K562 (cell line): ENCODE data around the gene CHM. TPM values are rescaled to one million over a fixed set of nuclear protein-coding genes. Genes with fewer than 3 reads are reported as not detected.

ENCODE experiments used
- ATAC-seq: fragments of 200-7000 bp; cut with Tn5 transposase; 3 replicates; pipeline ENCODE4 v1.9.1; 2020; ENCODE audit warnings: moderate library complexity
- BruUV-seq: library from RNA; stranded (reverse); fragments of 400-500 nt; replicated peaks from 2 replicates; lab custom pipeline; 2021; lab: Mats Ljungman, UMichigan
- CTCF ChIA-PET: fragments of 300-600 bp; formaldehyde crosslinking; extraction: SDS; loops from one replicate; lab custom pipeline; 2021; ENCODE audit warnings: low intra/inter-chr PET ratio; lab: Yijun Ruan, JAX
- POLR2A ChIA-PET: fragments of 300-600, 350-650 bp; sonication (Branson Sonifier 250); formaldehyde crosslinking; extraction: SDS; loops from one replicate; lab custom pipeline; 2021; ENCODE audit warnings: antibody characterized with exemption, inconsistent platforms; lab: Yijun Ruan, JAX
- DNase-seq, 4 experiments: peaks; one replicate each; pipeline versions ENCODE4 v3.0.0 to v3.0.0-alpha.2; 2011 to 2018; ENCODE audit warnings: low spot score in 3 of 4, mixed read lengths in 3 of 4; ENCODE audit errors: extremely low read depth in 1 of 4
- FAIRE-seq: peaks from 2 replicates; lab custom pipeline; 2011; peaks lifted over from hg19 to GRCh38; lab: Jason Lieb, UNC
- H2AFZ ChIP-seq: 2 replicates; pipeline ENCODE4 v1.6.0; 2011; ENCODE audit warnings: low read depth, low read length, control low read depth, inconsistent platforms
- H3K27ac ChIP-seq: fragments of 200-600 bp; 3 replicates; pipeline ENCODE4 v1.8.0; 2011; ENCODE audit warnings: low read depth, mild to moderate bottlenecking, control low read depth, inconsistent platforms, low read length, moderate library complexity, mixed read lengths; ENCODE audit errors: extremely low read depth
- H3K27me3 ChIP-seq, 2 experiments: fragments of 300-600 bp in 1 of 2; 2 replicates in 1 of 2; 3 replicates in 1 of 2; pipeline versions ENCODE4 v1.6.0 to v1.8.0; 2011; ENCODE audit warnings: inconsistent platforms in 2 of 2, low read length in 2 of 2, mild to moderate bottlenecking in 1 of 2, mixed read lengths in 1 of 2, moderate library complexity in 1 of 2; ENCODE audit not compliant: control insufficient read depth in 2 of 2, insufficient read depth in 2 of 2
- H3K36me3 ChIP-seq: fragments of 300-600 bp; 3 replicates; pipeline ENCODE4 v1.8.0; 2011; ENCODE audit warnings: mild to moderate bottlenecking, low read length, inconsistent platforms; ENCODE audit not compliant: control insufficient read depth, insufficient read depth
- H3K4me1 ChIP-seq, 2 experiments: fragments of 200-600 bp in 1 of 2; replicated peaks in 1 of 2; 2 replicates in 1 of 2; 3 replicates in 1 of 2; pipeline versions ENCODE4 v1.5.1 to v1.8.0; 2011; ENCODE audit warnings: inconsistent platforms in 2 of 2, low read length in 2 of 2, mild to moderate bottlenecking in 1 of 2, mixed read lengths in 1 of 2, moderate library complexity in 1 of 2; ENCODE audit not compliant: control insufficient read depth in 2 of 2, insufficient read depth in 2 of 2
- H3K4me2 ChIP-seq: 2 replicates; pipeline ENCODE4 v1.6.1; 2011; ENCODE audit warnings: low read length, control low read depth, inconsistent platforms, mixed read lengths; ENCODE audit not compliant: insufficient read depth
- H3K4me3 ChIP-seq: fragments of 200-600 bp; sonication (generic), shearing (Covaris generic); 2 replicates; pipeline ENCODE4 v1.5.1; 2016; ENCODE audit warnings: control low read depth, inconsistent platforms
- H3K79me2 ChIP-seq: fragments of 200-600 bp; 3 replicates; pipeline ENCODE4 v1.8.0; 2011; ENCODE audit warnings: low read length, inconsistent platforms; ENCODE audit not compliant: control insufficient read depth, insufficient read depth
- H3K9ac ChIP-seq, 2 experiments: 2 replicates each; pipeline versions ENCODE4 v1.6.0 to v1.6.1; 2011; ENCODE audit warnings: low read depth in 2 of 2, low read length in 2 of 2, control low read depth in 1 of 2, inconsistent platforms in 1 of 2, mild to moderate bottlenecking in 1 of 2, mixed read lengths in 1 of 2; ENCODE audit not compliant: insufficient read depth in 1 of 2
- H3K9me1 ChIP-seq: one replicate; pipeline ENCODE4 v1.6.0; 2011; ENCODE audit warnings: inconsistent platforms, mild to moderate bottlenecking, low read length, moderate library complexity; ENCODE audit not compliant: control insufficient read depth, insufficient read depth
- H3K9me3 ChIP-seq: replicated peaks from 2 replicates; pipeline ENCODE4 v1.5.1; 2011; ENCODE audit warnings: low read depth, low read length, inconsistent platforms; ENCODE audit not compliant: control insufficient read depth, insufficient read depth
- H4K20me1 ChIP-seq: replicated peaks from 2 replicates; pipeline ENCODE4 v1.6.1; 2011; ENCODE audit warnings: low read length, inconsistent platforms, mixed read lengths; ENCODE audit not compliant: control insufficient read depth, insufficient read depth
- FOSL1 ChIP-seq: fragments of 200-800 bp; sonication (Bioruptor generic); conservative IDR thresholded peaks from 2 replicates; pipeline ENCODE4 v1.6.1; 2016; ENCODE audit warnings: missing genetic modification characterization, missing compliant biosample characterization
- JUND ChIP-seq, 2 experiments: IDR thresholded peaks; 2 replicates in 1 of 2; 3 replicates in 1 of 2; pipeline ENCODE4 v1.6.1; 2011; ENCODE audit warnings: borderline replicate concordance in 2 of 2, low read depth in 2 of 2, low read length in 2 of 2, improper control_type of control experiment in 1 of 2, missing biosample characterization in 1 of 2, missing genetic modification characterization in 1 of 2, missing genetic modification reagents in 1 of 2
- MEIS2 ChIP-seq: fragments of 450-650 bp; IDR thresholded peaks from 2 replicates; pipeline ENCODE4 v1.6.1; 2014; ENCODE audit warnings: mild to moderate bottlenecking; ENCODE audit not compliant: partially characterized antibody
- SMARCA4 ChIP-seq: fragments of 450-650 bp; IDR thresholded peaks from 2 replicates; pipeline ENCODE4 v1.6.1; 2016
- ZFX ChIP-seq: sonication (generic); formaldehyde crosslinking; IDR thresholded peaks from 2 replicates; pipeline ENCODE4 v1.8.0; 2022; ENCODE audit warnings: mild to moderate bottlenecking, missing genetic modification reagents, moderate library complexity
- ZNF311 ChIP-seq: fragments of 250-450 bp; sonication (Bioruptor Pico); IDR thresholded peaks from 2 replicates; pipeline ENCODE4 v1.4.0; 2020; ENCODE audit warnings: mild to moderate bottlenecking, moderate library complexity
- WGBS: fragments of 100-300 bp; shearing (Covaris generic); methylation state at CpG from one replicate; pipeline ENCODE4 v1.1.6; 2016; ENCODE audit warnings: low coverage, mixed read lengths; ENCODE audit not compliant: insufficient coverage; ENCODE audit errors: missing lambda C conversion rate; 5-methylcytosine and 5-hydroxymethylcytosine counted together
- in situ Hi-C: fragments of 300-500 bp; cut with MboI; formaldehyde crosslinking; loops from 4 replicates; pipeline ENCODE4 v1.15.0; 2018; ENCODE audit warnings: inconsistent platforms, mixed read lengths
- intact Hi-C: fragments of 100-400 bp; cut with micrococcal nuclease; formaldehyde crosslinking; loops from 2 replicates; pipeline ENCODE4 v1.14.2; 2022
- polyA plus RNA-seq, 8 experiments: library from polyadenylated mRNA; depleted of rRNA in 4 of 8; stranded (reverse) in 5 of 8; unstranded in 3 of 8; fragments of >200 nt; fragmentation: Nextera tagmentation in 2 of 8; fragmentation: Illumina TruSeq in 1 of 8; extraction: Ambion mirVana in 2 of 8; extraction: Trizol in 1 of 8; gene quantifications; 2 replicates each; pipeline versions ENCODE4 v1.2.1 to v1.2.3, GENCODE V29; 2011 to 2014; ENCODE audit warnings: inconsistent platforms in 1 of 8, missing spikeins in 1 of 8
- total RNA-seq, 7 experiments: library from RNA; depleted of rRNA in 6 of 7; stranded (reverse); fragments of >200 nt in 6 of 7; fragmentation: Illumina TruSeq in 2 of 7; extraction: Trizol in 2 of 7; gene quantifications; 2 replicates each; pipeline versions ENCODE4 v1.2.1 to v1.2.3, GENCODE V29; 2011 to 2021; ENCODE audit warnings: low replicate concordance in 1 of 7
- TF ChIP-seq, protein P1 (sequence below): fragments of 450-650 bp; IDR thresholded peaks from 2 replicates; pipeline ENCODE4 v1.6.1; 2014; ENCODE audit warnings: low read depth, mild to moderate bottlenecking, moderate library complexity, borderline replicate concordance
- TF ChIP-seq, protein P2 (sequence below): sonication (generic); formaldehyde crosslinking; IDR thresholded peaks from 2 replicates; pipeline ENCODE4 v1.8.1; 2023; ENCODE audit warnings: mild to moderate bottlenecking, missing genetic modification reagents
- TF ChIP-seq, protein P3 (sequence below): fragments of 450-650 bp; IDR thresholded peaks from 2 replicates; pipeline ENCODE4 v1.6.1; 2018; ENCODE audit warnings: mild to moderate bottlenecking, low read depth; ENCODE audit not compliant: partially characterized antibody
- TF ChIP-seq, protein P4 (sequence below), 2 experiments: fragments of 450-650 bp in 1 of 2; sonication (generic) in 1 of 2; formaldehyde crosslinking in 1 of 2; IDR thresholded peaks in 1 of 2; conservative IDR thresholded peaks in 1 of 2; 2 replicates each; pipeline versions ENCODE4 v1.6.1 to v1.8.1; 2016 to 2023; ENCODE audit warnings: mild to moderate bottlenecking in 2 of 2, moderate library complexity in 2 of 2, inconsistent platforms in 1 of 2, missing genetic modification reagents in 1 of 2

The CHM gene
- total and polyA plus RNA-seq, 9 of the 15 experiments (the other 6 are each of a cell fraction or from before 2014, with no cell fraction given): 2.2 to 9.0 (median 4.6) TPM

DNA sequence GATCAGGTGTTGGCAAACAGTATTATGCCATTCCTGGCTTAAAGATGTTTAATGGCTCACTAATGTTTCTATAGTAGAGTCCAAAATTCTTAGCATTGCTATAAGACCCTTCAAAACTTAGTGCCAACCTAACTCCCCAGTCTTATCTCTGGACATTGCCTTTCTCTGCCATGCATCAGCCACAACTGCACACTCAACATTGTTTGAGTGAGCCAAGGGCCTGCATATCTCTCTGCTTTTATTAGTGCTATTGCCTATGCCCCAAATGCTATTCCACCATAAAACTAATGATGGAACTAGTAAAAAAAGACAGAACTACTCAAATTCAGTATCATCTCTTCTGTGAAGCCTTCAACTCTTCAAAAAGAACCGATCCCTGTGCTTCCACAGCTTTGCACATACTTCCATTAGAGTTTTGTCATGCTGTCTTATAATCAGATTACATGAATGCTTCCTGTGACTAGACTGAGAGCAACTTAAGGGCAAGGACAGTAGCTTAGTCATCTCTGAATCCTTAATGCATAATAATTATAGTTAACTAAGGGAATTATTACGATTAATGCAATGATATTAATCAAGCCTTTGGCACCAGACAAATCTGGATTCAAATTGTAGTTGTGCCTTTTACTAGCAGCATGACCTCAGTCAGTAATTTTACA, 53.7 kb downstream of the CHM start (continued):
- TF ChIP-seq, protein P1, sequence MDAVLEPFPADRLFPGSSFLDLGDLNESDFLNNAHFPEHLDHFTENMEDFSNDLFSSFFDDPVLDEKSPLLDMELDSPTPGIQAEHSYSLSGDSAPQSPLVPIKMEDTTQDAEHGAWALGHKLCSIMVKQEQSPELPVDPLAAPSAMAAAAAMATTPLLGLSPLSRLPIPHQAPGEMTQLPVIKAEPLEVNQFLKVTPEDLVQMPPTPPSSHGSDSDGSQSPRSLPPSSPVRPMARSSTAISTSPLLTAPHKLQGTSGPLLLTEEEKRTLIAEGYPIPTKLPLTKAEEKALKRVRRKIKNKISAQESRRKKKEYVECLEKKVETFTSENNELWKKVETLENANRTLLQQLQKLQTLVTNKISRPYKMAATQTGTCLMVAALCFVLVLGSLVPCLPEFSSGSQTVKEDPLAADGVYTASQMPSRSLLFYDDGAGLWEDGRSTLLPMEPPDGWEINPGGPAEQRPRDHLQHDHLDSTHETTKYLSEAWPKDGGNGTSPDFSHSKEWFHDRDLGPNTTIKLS: no peak
- TF ChIP-seq ZFX (CRISPR knock-in tag): no peak
- TF ChIP-seq ZNF311 (CRISPR knock-in tag): no peak
- no peak for TF ChIP-seq SMARCA4
- TF ChIP-seq, protein P2, sequence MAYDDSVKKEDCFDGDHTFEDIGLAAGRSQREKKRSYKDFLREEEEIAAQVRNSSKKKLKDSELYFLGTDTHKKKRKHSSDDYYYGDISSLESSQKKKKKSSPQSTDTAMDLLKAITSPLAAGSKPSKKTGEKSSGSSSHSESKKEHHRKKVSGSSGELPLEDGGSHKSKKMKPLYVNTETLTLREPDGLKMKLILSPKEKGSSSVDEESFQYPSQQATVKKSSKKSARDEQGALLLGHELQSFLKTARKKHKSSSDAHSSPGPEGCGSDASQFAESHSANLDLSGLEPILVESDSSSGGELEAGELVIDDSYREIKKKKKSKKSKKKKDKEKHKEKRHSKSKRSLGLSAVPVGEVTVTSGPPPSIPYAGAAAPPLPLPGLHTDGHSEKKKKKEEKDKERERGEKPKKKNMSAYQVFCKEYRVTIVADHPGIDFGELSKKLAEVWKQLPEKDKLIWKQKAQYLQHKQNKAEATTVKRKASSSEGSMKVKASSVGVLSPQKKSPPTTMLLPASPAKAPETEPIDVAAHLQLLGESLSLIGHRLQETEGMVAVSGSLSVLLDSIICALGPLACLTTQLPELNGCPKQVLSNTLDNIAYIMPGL: no peak

DNA sequence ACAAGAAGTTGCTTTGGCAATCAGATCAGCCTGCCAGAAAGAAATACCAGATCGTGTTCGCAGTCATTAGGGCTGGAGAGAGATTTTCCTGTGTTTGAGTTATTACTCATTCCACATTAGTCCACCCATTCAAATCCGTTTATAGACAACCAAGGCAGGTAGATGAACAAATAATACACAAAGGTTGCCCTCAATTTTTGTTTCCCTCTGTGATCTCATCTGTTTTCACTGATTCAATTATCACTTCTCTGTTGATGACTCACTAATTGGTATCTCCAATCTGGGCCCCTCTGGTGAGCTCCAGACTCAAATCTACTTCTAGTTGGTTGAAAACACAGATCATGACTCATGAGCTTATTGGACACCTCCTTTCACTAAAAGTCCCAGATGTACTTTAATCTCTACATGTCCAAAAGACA, 54.5 kb downstream of the CHM start:
- peak in 1 of 4 experiments; percentile 16 for DNase-seq
- WGBS: 10% methylated on average over 3 of the region's 3 CpGs
- Histone ChIP-seq H3K36me3 (no peaks in the 10 kb centered on the region), H3K9me3 (no peaks in the 10 kb centered on the region), H3K9ac (no peak overlapping the region), H3K27me3 (no peaks in the 10 kb centered on the region), H2AFZ (no peak overlapping the region), H3K4me2 (no peak overlapping the region), H3K9me1 (no peaks in the 10 kb centered on the region), H4K20me1 (no peaks in the 10 kb centered on the region), H3K27ac (no peak overlapping the region), H3K79me2 (no peaks in the 10 kb centered on the region), H3K4me3 (no peak overlapping the region), H3K4me1 (no peaks in the 10 kb centered on the region; a peak in 1 of 5 replicates)
- ChIA-PET CTCF (no interaction called here), POLR2A (no interaction called here)
- no peak for ATAC-seq
- no peak for FAIRE-seq
- peak; percentile 34 for TF ChIP-seq MEIS2
- peak; percentile 49; the same call in 1 of the 2 replicates for TF ChIP-seq JUND (IDR thresholded peaks at IDR 0.05; ENCODE audit: borderline replicate concordance, low read depth, low read length)
- TF ChIP-seq JUND (tag; IDR thresholded peaks at IDR 0.05; ENCODE audit: borderline replicate concordance, low read depth, low read length): peak; percentile 74; the same call in 2 of the 3 replicates
- peak; percentile 54 for TF ChIP-seq FOSL1 (tag)
- TF ChIP-seq, protein P3, sequence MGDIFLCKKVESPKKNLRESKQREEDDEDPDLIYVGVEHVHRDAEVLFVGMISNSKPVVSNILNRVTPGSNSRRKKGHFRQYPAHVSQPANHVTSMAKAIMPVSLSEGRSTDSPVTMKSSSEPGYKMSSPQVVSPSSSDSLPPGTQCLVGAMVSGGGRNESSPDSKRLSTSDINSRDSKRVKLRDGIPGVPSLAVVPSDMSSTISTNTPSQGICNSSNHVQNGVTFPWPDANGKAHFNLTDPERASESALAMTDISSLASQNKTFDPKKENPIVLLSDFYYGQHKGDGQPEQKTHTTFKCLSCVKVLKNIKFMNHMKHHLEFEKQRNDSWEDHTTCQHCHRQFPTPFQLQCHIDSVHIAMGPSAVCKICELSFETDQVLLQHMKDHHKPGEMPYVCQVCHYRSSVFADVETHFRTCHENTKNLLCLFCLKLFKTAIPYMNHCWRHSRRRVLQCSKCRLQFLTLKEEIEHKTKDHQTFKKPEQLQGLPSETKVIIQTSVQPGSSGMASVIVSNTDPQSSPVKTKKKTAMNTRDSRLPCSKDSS: no peak
- TF ChIP-seq, protein P4, sequence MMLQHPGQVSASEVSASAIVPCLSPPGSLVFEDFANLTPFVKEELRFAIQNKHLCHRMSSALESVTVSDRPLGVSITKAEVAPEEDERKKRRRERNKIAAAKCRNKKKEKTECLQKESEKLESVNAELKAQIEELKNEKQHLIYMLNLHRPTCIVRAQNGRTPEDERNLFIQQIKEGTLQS (IDR thresholded peaks at IDR 0.05): peak; percentile 66
- TF ChIP-seq, protein P4 (CRISPR knock-in tag; conservative IDR thresholded peaks at IDR 0.05): no peak
- BruUV-seq: no TSS peak
- intact Hi-C loops (no loop called here), in situ Hi-C loops (no loop called here)
